Osteocyte (in vitro differentiated cells): ENCODE data around the gene TOM1. TPM values are rescaled to one million over a fixed set of nuclear protein-coding genes. Genes with fewer than 3 reads are reported as not detected.

Source experiments
- DNase-seq: peaks from one replicate; pipeline ENCODE4 v3.0.0; 2021; ENCODE audit warnings: mixed read lengths; ENCODE audit not compliant: unreplicated experiment; ENCODE audit errors: extremely low spot score
- H3K27ac Mint-ChIP-seq: one replicate; pipeline ENCODE4 v1.8.0; 2021; ENCODE audit warnings: mild to moderate bottlenecking, mixed read lengths; ENCODE audit not compliant: unreplicated experiment
- H3K27me3 Mint-ChIP-seq: one replicate; pipeline ENCODE4 v1.8.0; 2021; ENCODE audit warnings: mixed read lengths; ENCODE audit not compliant: unreplicated experiment
- H3K36me3 Mint-ChIP-seq: one replicate; pipeline ENCODE4 v1.8.0; 2021; ENCODE audit warnings: mixed read lengths; ENCODE audit not compliant: unreplicated experiment
- H3K4me1 Mint-ChIP-seq: one replicate; pipeline ENCODE4 v1.8.0; 2021; ENCODE audit warnings: mixed read lengths; ENCODE audit not compliant: unreplicated experiment
- H3K4me3 Mint-ChIP-seq: one replicate; pipeline ENCODE4 v1.8.0; 2021; ENCODE audit warnings: mild to moderate bottlenecking, moderate library complexity, mixed read lengths; ENCODE audit not compliant: unreplicated experiment
- H3K9me3 Mint-ChIP-seq: one replicate; pipeline ENCODE4 v1.8.0; 2021; ENCODE audit warnings: mixed read lengths; ENCODE audit not compliant: unreplicated experiment
- CTCF ChIP-seq: fragments of 200-600 bp; sonication (generic); IDR thresholded peaks from 2 replicates; pipeline ENCODE4 v1.5.0; 2021; ENCODE audit warnings: antibody characterized with exemption, mild to moderate bottlenecking, moderate library complexity
- total RNA-seq: library from RNA; stranded (reverse); gene quantifications from 2 replicates; pipeline ENCODE4 v1.2.1, GENCODE V29; 2021

TOM1 gene
- total RNA-seq, 1 donor from 2014 or later, result 55.5 TPM

- H3K27ac Mint-ChIP-seq, result peak overlapping the region; percentile 90
- H3K36me3 Mint-ChIP-seq, result peaks cover 3% of the 10 kb centered on the region
- no peaks in the 10 kb centered on the region for H3K9me3 Mint-ChIP-seq
- no peak for DNase-seq
- H3K4me1 Mint-ChIP-seq, result peaks cover 20% of the 10 kb centered on the region
- H3K4me3 Mint-ChIP-seq, result peak overlapping the region; percentile 87
- no peaks in the 10 kb centered on the region for H3K27me3 Mint-ChIP-seq
- TF ChIP-seq CTCF, result no peak
These were observed 41.3 kb upstream of the TOM1 start for GRCh38 chr22:35258191-35258988.

- TF ChIP-seq CTCF, result no peak
- Mint-ChIP-seq H3K9me3 (no peaks in the 10 kb centered on the region), H3K36me3 (peaks cover 54% of the 10 kb centered on the region), H3K4me1 (peaks cover 2% of the 10 kb centered on the region), H3K27me3 (no peaks in the 10 kb centered on the region), H3K4me3 (no peak overlapping the region), H3K27ac (no peak overlapping the region)
- no peak for DNase-seq
These were observed 34.7 kb upstream of the TOM1 start for GRCh38 chr22:35264986-35265385.

GRCh38 chr22:35266277-35266676 lies 33.4 kb upstream of the TOM1 start:
- TF ChIP-seq CTCF, result no peak
- DNase-seq, result no peak
- Mint-ChIP-seq H3K4me3 (no peak overlapping the region), H3K36me3 (peaks cover 62% of the 10 kb centered on the region), H3K27me3 (no peaks in the 10 kb centered on the region), H3K4me1 (peaks cover 2% of the 10 kb centered on the region), H3K27ac (no peak overlapping the region), H3K9me3 (no peaks in the 10 kb centered on the region)

- no peaks in the 10 kb centered on the region for H3K27me3 Mint-ChIP-seq
- H3K4me1 Mint-ChIP-seq, result peaks cover 2% of the 10 kb centered on the region
- peaks cover 63% of the 10 kb centered on the region for H3K36me3 Mint-ChIP-seq
- TF ChIP-seq CTCF, result no peak
- no peaks in the 10 kb centered on the region for H3K9me3 Mint-ChIP-seq
- H3K4me3 Mint-ChIP-seq, result no peak overlapping the region
- no peak for DNase-seq
- H3K27ac Mint-ChIP-seq, result no peak overlapping the region
These were observed 30.1 kb upstream of the TOM1 start for GRCh38 chr22:35269630-35270029.

GRCh38 chr22:35274154-35274871 lies 25.4 kb upstream of the TOM1 start:
- Mint-ChIP-seq H3K4me3 (no peak overlapping the region), H3K27me3 (no peaks in the 10 kb centered on the region), H3K4me1 (no peaks in the 10 kb centered on the region), H3K36me3 (peaks cover 37% of the 10 kb centered on the region), H3K27ac (peak overlapping the region; percentile 23), H3K9me3 (no peaks in the 10 kb centered on the region)
- no peak for TF ChIP-seq CTCF
- DNase-seq, result no peak
